ENCODE measurements around the gene PPARG.

DNA sequence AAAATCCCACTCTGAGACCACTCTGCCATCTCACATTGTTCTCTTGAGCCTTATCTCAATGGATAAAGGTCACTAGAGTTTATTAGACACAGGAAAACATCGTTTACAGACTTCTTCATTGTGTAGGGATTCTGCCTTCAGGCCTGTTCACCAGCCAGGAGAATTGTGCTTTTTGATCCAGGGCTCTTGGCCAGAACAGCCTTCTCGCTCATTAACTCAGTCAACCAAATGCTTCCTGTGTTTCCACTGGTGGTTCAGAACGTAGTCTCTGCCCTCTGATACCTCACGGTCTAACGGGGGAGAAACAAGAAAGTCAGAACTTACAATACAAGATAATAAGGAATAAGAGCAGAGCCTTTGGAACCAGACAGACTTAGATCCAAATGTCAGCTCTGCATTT is 141.2 kb downstream of the PPARG start:
- TF ChIP-seq, protein P1, sequence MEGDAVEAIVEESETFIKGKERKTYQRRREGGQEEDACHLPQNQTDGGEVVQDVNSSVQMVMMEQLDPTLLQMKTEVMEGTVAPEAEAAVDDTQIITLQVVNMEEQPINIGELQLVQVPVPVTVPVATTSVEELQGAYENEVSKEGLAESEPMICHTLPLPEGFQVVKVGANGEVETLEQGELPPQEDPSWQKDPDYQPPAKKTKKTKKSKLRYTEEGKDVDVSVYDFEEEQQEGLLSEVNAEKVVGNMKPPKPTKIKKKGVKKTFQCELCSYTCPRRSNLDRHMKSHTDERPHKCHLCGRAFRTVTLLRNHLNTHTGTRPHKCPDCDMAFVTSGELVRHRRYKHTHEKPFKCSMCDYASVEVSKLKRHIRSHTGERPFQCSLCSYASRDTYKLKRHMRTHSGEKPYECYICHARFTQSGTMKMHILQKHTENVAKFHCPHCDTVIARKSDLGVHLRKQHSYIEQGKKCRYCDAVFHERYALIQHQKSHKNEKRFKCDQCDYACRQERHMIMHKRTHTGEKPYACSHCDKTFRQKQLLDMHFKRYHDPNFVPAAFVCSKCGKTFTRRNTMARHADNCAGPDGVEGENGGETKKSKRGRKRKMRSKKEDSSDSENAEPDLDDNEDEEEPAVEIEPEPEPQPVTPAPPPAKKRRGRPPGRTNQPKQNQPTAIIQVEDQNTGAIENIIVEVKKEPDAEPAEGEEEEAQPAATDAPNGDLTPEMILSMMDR (IDR thresholded peaks at IDR 0.05; ENCODE audit: low read depth, low read length) = no peak
- TF ChIP-seq POLR2A (IDR thresholded peaks at IDR 0.05; ENCODE audit: extremely low read depth, insufficient read length) (no peak), MYC (IDR thresholded peaks at IDR 0.05; ENCODE audit: low read depth, low read length) (no peak)
- TF ChIP-seq, protein P2, sequence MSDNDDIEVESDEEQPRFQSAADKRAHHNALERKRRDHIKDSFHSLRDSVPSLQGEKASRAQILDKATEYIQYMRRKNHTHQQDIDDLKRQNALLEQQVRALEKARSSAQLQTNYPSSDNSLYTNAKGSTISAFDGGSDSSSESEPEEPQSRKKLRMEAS (IDR thresholded peaks at IDR 0.05; ENCODE audit: low read depth, low read length) = no peak
